ENCODE measurements around the gene ANKLE2.

The ANKLE2 gene

DNA sequence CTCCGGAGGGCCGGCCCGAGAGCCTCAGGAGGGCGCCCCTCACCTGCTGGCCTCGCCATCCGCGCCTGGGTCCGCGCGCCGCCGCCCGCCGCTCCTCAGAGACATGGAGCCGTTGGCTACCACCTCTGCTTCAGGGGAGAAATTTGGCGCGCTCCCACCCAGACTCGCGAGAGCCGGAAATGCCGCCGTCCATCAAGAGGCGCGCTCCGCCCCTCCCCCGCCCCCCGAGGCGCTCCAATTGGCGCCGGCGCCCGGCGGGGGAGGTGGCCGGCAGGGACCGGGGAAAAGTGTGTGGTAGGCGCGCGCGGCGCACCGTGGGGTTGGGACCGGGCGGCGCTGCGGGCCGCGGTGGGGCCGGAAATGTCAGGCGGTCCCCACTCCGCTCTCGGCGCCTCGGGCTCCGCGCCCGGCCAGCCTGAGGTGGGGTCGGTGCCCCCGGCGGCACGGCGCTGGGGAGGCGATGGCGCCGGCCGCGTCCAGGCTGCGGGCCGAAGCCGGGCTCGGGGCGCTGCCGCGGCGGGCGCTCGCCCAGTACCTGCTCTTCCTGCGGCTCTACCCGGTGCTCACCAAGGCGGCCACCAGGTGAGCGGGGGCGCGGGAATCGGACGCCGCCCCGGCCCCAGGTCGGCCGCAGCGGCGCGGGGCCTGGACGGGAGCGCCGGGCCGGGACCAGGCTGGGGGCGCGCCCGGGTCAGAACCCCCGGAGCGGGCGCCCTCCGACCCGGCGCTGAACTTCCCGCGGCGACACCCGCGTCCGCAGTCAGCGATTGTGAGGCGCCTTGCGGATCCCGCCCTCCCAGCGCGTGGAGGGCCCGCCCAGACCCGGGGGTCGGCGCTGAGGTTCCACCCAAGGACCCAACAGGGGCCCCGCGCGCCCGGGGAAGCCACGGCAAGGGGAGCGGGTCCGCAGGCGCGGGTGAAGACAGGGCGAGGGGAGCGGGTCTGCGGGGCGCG, 74.1 kb downstream of the ANKLE2 start, which contains the start of the genes POLE and PXMP2:
TSS of gene POLE (minus strand) at position 132 of the 954 bp plus-strand sequence. CDS start at position 105, 27 bp downstream.
TSS of gene PXMP2 (plus strand) at position 377 of the 954 bp plus-strand sequence. CDS start at position 461, 84 bp downstream.
- peak; percentile 41 for DNase-seq (ENCODE audit: low read depth)

DNA sequence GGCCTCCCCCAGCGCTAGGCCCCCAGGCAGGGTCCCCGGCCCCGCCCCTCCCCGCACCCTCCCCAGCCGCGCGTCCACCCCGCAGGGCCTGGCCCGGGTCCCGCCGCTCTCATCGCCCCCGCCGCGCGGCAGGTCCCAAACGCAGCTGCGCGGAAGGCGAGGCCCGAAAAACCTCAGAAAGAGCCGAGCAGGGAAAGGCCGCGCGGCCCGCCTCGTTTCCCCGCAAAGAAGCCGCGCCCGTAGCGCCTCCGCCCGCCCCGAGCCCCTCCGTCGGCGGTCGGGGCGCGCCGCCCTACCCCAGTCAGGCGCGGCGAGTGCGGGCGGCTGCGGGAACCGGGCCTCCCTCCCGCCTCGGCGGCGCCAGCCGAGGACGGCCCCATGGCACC, 74.8 kb downstream of the ANKLE2 start:
- no peak for DNase-seq (ENCODE audit: low read depth)

DNA sequence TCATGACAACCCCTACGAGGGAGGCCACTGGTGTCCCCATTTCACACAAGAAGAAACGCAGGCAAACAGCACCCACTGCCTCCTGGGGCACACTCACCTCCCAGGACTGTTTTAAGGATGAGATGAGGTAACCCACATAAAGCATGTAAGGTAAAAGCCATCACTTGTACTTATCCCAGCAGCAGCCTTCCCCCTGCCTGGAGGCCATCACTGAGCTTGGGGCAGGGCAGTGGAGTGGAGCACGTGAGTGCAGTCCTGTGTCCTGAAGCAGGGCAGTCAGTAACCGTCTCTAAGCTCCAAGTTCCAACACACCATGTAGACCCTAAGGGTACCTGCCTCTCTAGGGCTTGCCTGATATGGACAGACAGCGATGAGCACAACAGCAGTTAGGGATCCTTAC, 76.2 kb downstream of the ANKLE2 start:
- no peak for DNase-seq (ENCODE audit: low read depth)

DNA sequence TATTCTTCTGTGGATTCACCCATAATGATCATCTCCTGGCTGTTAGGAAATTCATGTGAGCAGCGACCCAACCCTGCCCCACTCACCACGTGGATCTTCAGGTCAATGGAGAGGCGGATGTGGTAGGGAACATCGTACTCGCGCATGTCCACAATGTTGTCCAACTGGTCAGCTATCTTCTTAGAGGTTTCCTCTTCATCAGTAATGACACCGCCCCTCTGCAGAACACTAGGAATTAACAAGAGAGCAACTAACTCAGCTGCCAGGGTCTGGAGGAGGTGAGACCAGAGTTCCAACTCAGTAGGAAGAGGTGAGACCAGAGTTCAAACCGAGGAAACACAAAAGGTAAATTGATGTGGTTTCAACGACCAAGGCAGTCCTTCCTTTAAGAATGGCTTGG, 84.1 kb downstream of the ANKLE2 start:
- DNase-seq (ENCODE audit: low read depth): no peak

DNA sequence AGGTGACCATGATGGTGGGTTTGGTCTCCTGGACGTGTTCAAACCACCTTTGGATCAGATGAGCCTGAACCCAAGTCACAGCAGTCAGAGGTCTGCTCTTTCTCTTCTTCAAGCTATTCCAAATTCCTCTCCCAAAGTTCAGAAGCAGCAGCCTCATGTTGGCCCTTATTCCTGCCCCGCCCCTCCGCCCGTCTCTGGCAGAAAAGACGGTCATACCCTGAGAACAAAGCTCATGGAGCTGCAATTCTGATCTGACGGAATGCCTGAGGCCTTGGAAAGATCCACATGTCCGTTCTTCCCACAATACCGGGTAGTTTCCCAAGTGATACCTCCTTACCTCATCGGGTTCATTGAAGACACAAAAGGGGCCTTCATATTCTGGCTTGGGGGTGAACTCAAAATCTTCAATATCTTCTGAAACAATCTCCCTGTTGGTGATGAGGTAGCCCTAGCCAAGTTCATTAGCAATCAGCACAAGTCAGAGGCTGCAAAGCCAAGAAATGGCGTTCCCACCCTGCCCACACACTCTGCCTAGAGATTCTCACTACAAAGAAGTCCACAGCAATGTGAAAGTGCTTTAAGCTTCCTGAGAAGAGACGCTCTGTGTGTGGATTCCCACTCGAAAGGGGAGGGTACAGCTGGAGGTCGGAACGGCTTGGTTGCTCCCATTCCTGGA, 85.7 kb downstream of the ANKLE2 start:
- no peak for DNase-seq (ENCODE audit: low read depth)

All from non-pigmented ciliary epithelial cell (primary cell).